OCI-LY7 (cell line): ENCODE measurements around the gene PIPOX. TPM values are rescaled to one million over a fixed set of nuclear protein-coding genes. Genes with fewer than 3 reads are reported as not detected.

Experiments
- BruUV-seq: library from RNA; stranded (reverse); fragments of 400-500 nt; replicated peaks from 2 replicates; lab custom pipeline; 2021; lab: Mats Ljungman, UMichigan
- CTCF ChIA-PET: fragments of 300-600 bp; sonication (Branson Sonifier 250); formaldehyde crosslinking; loops from one replicate; lab custom pipeline; 2022; ENCODE audit warnings: antibody characterized with exemption; ENCODE audit not compliant: unreplicated experiment; lab: Charles Lee
- POLR2A ChIA-PET: fragments of 300-600 bp; sonication (Branson Sonifier 250); formaldehyde crosslinking; loops from one replicate; lab custom pipeline; 2022; ENCODE audit warnings: antibody characterized with exemption; lab: Charles Lee
- DNase-seq: peaks from one replicate; pipeline ENCODE4 v3.0.0-alpha.2; 2015; ENCODE audit warnings: low spot score
- H2AFZ ChIP-seq: fragments of 200-600 bp; sonication (generic), shearing (Covaris generic); 2 replicates; pipeline ENCODE4 v1.6.1; 2014; ENCODE audit warnings: mild to moderate bottlenecking, antibody characterized with exemption, low read length, moderate library complexity
- H3K27ac ChIP-seq: fragments of 200-600 bp; sonication (generic); 2 replicates; pipeline ENCODE4 v1.5.1; 2014; ENCODE audit warnings: mixed run types, low read depth, mild to moderate bottlenecking, moderate library complexity, low read length, inconsistent platforms; ENCODE audit not compliant: poor library complexity, severe bottlenecking
- H3K36me3 ChIP-seq: fragments of 200-600 bp; sonication (generic); 2 replicates; pipeline ENCODE4 v1.6.1; 2014; ENCODE audit warnings: mild to moderate bottlenecking, antibody characterized with exemption, low read length, moderate library complexity, mixed read lengths; ENCODE audit not compliant: insufficient read depth
- H3K4me1 ChIP-seq: fragments of 200-600 bp; sonication (generic); 2 replicates; pipeline ENCODE4 v1.5.1; 2014; ENCODE audit warnings: mild to moderate bottlenecking, low read length; ENCODE audit not compliant: insufficient read depth, poor library complexity, severe bottlenecking
- H3K4me2 ChIP-seq: fragments of 200-600 bp; sonication (generic); 2 replicates; pipeline ENCODE4 v1.6.1; 2014; ENCODE audit warnings: mild to moderate bottlenecking, low read length
- H3K4me3 ChIP-seq: fragments of 200-600 bp; sonication (generic); 2 replicates; pipeline ENCODE4 v1.5.1; 2014; ENCODE audit warnings: mild to moderate bottlenecking, low read depth, low read length; ENCODE audit not compliant: poor library complexity, severe bottlenecking
- H3K79me2 ChIP-seq: fragments of 200-600 bp; sonication (generic); 2 replicates; pipeline ENCODE4 v1.6.1; 2016; ENCODE audit warnings: low read depth, mild to moderate bottlenecking, low read length, moderate library complexity, mixed read lengths; ENCODE audit not compliant: insufficient read depth
- H3K9me2 ChIP-seq: fragments of 200-600 bp; sonication (generic); 2 replicates; pipeline ENCODE4 v1.6.1; 2016; ENCODE audit warnings: mild to moderate bottlenecking, low read length, mixed read lengths; ENCODE audit not compliant: insufficient read depth
- H3K9me3 ChIP-seq: fragments of 200-600 bp; sonication (generic); 2 replicates; pipeline ENCODE4 v1.6.1; 2014; ENCODE audit warnings: mild to moderate bottlenecking, mixed run types, low read length, mixed read lengths
- H4K20me1 ChIP-seq: fragments of 200-600 bp; sonication (generic); 2 replicates; pipeline ENCODE4 v1.6.1; 2014; ENCODE audit warnings: mild to moderate bottlenecking, antibody characterized with exemption, low read length, moderate library complexity, mixed read lengths; ENCODE audit not compliant: insufficient read depth
- EZH2phosphoT487 ChIP-seq: fragments of 200-600 bp; sonication (generic); IDR thresholded peaks from 2 replicates; pipeline ENCODE4 v1.6.1; 2018; ENCODE audit warnings: low read depth, borderline replicate concordance, mild to moderate bottlenecking, mixed run types, antibody characterized with exemption, low read length, moderate library complexity, mixed read lengths
- intact Hi-C: fragments of 100-400 bp; cut with micrococcal nuclease; formaldehyde crosslinking; loops from one replicate; pipeline ENCODE4 v1.10.0; 2022; ENCODE audit not compliant: unreplicated experiment
- total RNA-seq, 2 experiments: library from RNA; depleted of rRNA in 1 of 2; stranded (reverse); fragments of >200 nt in 1 of 2; shearing (Covaris generic) in 1 of 2; gene quantifications; 2 replicates each; pipeline ENCODE4 v1.2.3, GENCODE V29; 2014 to 2022
- TF ChIP-seq, protein P1 (sequence below): fragments of 200-600 bp; sonication (generic); conservative IDR thresholded peaks from 2 replicates; pipeline ENCODE4 v1.5.1; 2014; ENCODE audit warnings: mild to moderate bottlenecking, antibody characterized with exemption, low read length, moderate library complexity, mixed read lengths

The PIPOX gene
- total RNA-seq, 2 experiments from 2014 or later: 3.8 to 4.1 TPM

DNA sequence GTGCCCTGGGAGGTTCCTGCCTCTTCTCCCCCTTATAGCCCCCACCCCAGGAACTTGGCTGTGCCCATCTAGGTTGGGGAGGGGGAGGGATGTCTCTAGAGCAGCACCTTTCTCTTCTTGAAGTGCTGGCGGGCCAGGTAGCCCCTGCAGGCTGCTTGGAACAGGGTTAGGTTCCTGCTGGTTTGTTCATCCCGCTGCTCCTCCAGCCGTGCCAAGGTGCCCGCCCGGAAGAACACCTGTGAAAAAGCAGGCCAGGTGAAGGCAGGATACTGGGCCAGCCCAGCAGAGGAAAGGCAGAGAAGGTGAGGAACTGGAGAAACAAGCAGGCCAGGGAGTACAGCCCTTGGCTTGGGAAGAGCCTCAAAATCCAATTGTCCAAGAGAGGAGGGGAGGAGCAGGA lies 56.6 kb downstream of the PIPOX start:
- DNase-seq: no peak
- Histone ChIP-seq H2AFZ (no peak overlapping the region), H3K27ac (no peak overlapping the region), H3K36me3 (peaks cover 63% of the 10 kb centered on the region), H3K4me3 (no peak overlapping the region), H3K4me1 (no peaks in the 10 kb centered on the region), H4K20me1 (no peaks in the 10 kb centered on the region), H3K9me3 (no peaks in the 10 kb centered on the region), H3K9me2 (no peaks in the 10 kb centered on the region), H3K4me2 (no peak overlapping the region), H3K79me2 (no peaks in the 10 kb centered on the region)
- ChIA-PET POLR2A (no interaction called here), CTCF (no interaction called here)
- BruUV-seq: no TSS peak
- intact Hi-C loops: no loop called here
- TF ChIP-seq EZH2phosphoT487: no peak
- TF ChIP-seq, protein P1, sequence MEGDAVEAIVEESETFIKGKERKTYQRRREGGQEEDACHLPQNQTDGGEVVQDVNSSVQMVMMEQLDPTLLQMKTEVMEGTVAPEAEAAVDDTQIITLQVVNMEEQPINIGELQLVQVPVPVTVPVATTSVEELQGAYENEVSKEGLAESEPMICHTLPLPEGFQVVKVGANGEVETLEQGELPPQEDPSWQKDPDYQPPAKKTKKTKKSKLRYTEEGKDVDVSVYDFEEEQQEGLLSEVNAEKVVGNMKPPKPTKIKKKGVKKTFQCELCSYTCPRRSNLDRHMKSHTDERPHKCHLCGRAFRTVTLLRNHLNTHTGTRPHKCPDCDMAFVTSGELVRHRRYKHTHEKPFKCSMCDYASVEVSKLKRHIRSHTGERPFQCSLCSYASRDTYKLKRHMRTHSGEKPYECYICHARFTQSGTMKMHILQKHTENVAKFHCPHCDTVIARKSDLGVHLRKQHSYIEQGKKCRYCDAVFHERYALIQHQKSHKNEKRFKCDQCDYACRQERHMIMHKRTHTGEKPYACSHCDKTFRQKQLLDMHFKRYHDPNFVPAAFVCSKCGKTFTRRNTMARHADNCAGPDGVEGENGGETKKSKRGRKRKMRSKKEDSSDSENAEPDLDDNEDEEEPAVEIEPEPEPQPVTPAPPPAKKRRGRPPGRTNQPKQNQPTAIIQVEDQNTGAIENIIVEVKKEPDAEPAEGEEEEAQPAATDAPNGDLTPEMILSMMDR: no peak

DNA sequence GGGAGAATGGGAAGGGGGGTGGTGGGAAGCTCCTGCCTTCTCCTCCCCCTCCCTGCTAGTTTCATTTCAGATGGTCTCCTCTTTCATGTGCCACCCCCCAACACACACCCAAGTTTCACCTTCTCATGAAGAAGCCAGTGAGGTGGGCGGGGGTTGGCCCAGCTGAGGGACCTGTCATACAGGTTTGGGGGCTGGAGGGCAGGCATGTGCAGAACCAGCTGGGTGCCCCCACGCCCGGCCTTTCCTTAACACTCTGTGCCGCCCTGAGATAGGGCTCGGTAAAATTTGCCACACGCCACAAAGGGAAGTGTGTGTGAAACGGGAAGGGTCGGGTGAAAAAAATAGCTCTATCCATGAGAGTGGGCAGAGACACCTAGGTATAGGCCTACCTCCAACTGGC lies 57.4 kb downstream of the PIPOX start:
- peaks cover 57% of the 10 kb centered on the region for H3K36me3 ChIP-seq
- POLR2A ChIA-PET: no interaction called here
- TF ChIP-seq EZH2phosphoT487: no peak
- TF ChIP-seq, protein P1: no peak

DNA sequence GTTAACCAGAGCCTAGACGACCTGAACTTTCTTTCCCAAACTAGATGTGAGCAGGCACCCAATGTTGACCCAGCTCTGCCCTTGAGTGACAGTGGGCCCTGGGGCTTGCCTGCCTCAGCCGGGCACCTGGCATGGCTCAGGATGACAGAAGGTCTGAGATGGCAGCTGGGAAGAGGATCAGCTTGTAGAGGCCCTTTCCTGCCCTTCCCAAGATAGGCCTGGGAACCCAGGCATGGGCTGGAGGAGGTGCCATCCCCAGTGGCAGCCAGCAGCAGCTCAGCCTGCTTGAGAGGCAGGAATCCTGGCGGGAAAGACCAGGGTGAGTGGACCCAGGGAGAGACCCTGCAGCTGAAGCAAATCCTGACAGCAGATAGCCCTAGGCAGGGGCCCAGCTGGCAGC lies 59.1 kb downstream of the PIPOX start:
- CTCF ChIA-PET: no interaction called here
- no TSS peak for BruUV-seq
- TF ChIP-seq, protein P1: no peak
- TF ChIP-seq EZH2phosphoT487: no peak
- no peak overlapping the region for H3K4me3 ChIP-seq
- no peaks in the 10 kb centered on the region for H3K4me1 ChIP-seq
- H3K4me2 ChIP-seq: no peak overlapping the region
- no peaks in the 10 kb centered on the region for H3K9me2 ChIP-seq
- H3K79me2 ChIP-seq: no peaks in the 10 kb centered on the region
- H3K9me3 ChIP-seq: no peaks in the 10 kb centered on the region
- intact Hi-C loops: no loop called here
- POLR2A ChIA-PET: no interaction called here
- H2AFZ ChIP-seq: no peak overlapping the region
- no peaks in the 10 kb centered on the region for H4K20me1 ChIP-seq
- peaks cover 56% of the 10 kb centered on the region for H3K36me3 ChIP-seq
- no peak overlapping the region for H3K27ac ChIP-seq
- no peak for DNase-seq

More for the DNA sequence above, 57.4 kb downstream of the PIPOX start:
- CTCF ChIA-PET: no interaction called here
- Histone ChIP-seq H3K9me2 (no peaks in the 10 kb centered on the region), H3K79me2 (no peaks in the 10 kb centered on the region), H4K20me1 (no peaks in the 10 kb centered on the region), H3K4me1 (no peaks in the 10 kb centered on the region), H3K4me3 (no peak overlapping the region), H3K9me3 (no peaks in the 10 kb centered on the region), H3K4me2 (no peak overlapping the region), H3K27ac (no peak overlapping the region), H2AFZ (no peak overlapping the region)
- no TSS peak for BruUV-seq
- intact Hi-C loops: no loop called here
- DNase-seq: no peak
